IPS-NIHi11 (cell line): ENCODE results near the gene SHKBP1.

ENCODE experiments used
- DNase-seq: peaks from one replicate; pipeline ENCODE4 v3.0.0; 2012; ENCODE audit warnings: mixed read lengths, low spot score

SHKBP1 gene

GRCh38 chr19:40638327-40638726 is 61.7 kb downstream of the SHKBP1 start:
- DNase-seq: no peak

DNA sequence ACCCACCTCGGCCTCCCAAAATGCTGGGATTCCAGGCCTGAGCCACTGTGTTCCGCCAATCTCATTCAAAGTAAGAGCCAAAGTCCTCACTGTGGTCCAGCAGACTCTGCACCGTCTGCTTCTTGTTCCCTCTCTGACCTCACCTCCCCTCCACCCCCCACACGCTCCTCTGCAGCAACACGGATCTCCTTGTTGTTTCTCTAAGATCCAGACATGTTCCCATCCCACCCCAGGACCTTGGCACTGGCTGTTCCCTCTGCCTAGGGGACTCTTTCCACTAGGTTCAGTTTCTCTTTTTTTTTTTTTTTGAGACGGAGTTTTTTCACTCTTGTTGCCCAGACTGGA is 62.9 kb downstream of the SHKBP1 start:
- no peak for DNase-seq

DNA sequence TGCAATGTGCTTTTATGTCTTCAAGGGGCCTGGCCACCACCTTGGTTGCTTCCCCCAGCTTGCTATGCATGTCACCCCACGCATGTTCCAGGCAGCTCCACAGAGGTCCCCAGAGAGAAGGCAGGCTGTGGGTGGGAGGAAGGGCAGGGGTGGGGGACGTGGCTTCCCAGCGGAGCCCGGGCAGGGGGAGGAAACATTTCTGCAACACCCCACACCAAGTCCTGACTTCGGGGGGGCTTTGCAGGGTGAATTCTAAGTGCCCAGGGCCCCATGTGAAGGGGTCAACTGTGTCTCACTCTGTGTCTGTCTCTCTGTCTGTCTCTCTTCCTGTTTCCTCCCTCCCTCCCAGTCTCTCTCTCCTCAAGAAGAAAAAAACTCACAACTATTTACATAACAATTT is 64.1 kb downstream of the SHKBP1 start:
- DNase-seq: no peak
